ENCODE measurements around the gene GABBR2. TPM values are rescaled to one million over a fixed set of nuclear protein-coding genes. Genes with fewer than 3 reads are reported as not detected.
A peak's percentile ranks its signal among the peaks of the same experiment; 100 is the strongest.

Gene GABBR2
- total RNA-seq, 6 experiments from 2014 or later, result not detected

GRCh38 chr9:98559561-98559960 is 149.2 kb downstream of the GABBR2 start:
- TF ChIP-seq CTCF (IDR thresholded peaks at IDR 0.05), result no peak
- intact Hi-C loops (cut with DNase I), result no loop called here
- Histone ChIP-seq H3K9me3 (no peaks in the 10 kb centered on the region), H3K4me1 (peaks cover 0 to 9% (median 0%) of the 10 kb centered on the region in 4 donors), H3K27me3 (no peaks in the 10 kb centered on the region), H3K36me3 (no peaks in the 10 kb centered on the region), H3K27ac (no peak overlapping the region), H3K4me3 (no peak overlapping the region)
- ATAC-seq, result peak; percentile 60 to 78 (median 70)
- DNase-seq, result no peak

- no peaks in the 10 kb centered on the region for H3K27me3 ChIP-seq
- peaks cover 0 to 9% (median 0%) of the 10 kb centered on the region in 4 donors for H3K4me1 ChIP-seq
- no peak overlapping the region for H3K4me3 ChIP-seq
- ATAC-seq (peak in 2 of 4 donors; percentile 43 to 53), DNase-seq (no peak)
- no peaks in the 10 kb centered on the region for H3K36me3 ChIP-seq
- H3K9me3 ChIP-seq, result no peaks in the 10 kb centered on the region
- 43% methylated on average over 3 of the region's 3 CpGs for WGBS (ENCODE audit: insufficient coverage, low coverage, low lambda C conversion rate, missing lambda C conversion rate)
- no peak for TF ChIP-seq CTCF (IDR thresholded peaks at IDR 0.05)
- no peak for TF ChIP-seq POLR2A (IDR thresholded peaks at IDR 0.05)
- intact Hi-C loops (cut with DNase I), result no loop called here
- no peak overlapping the region for H3K27ac ChIP-seq
These were observed 150.2 kb downstream of the GABBR2 start for GRCh38 chr9:98558575-98558974.

DNA sequence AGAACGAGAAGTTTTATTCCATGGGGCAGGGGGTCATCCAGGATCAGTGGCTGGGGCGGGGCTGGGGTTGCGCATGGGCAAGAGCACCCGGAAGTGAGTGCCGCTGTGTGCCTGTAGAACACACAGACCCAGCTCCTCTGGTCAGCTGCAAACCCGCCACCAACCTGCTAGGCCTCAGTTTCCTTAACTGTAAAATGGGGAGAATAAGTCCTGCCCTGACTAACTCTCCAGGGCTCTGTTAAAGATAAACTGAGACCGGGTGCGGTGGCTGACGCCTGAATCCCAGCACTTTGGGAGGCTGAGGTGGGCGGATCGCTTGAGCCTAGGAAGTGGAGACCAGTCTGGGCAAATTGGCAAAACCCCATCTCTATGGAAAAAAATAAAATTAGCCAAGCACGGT is 152.2 kb downstream of the GABBR2 start:
- WGBS (ENCODE audit: insufficient coverage, low coverage, low lambda C conversion rate, missing lambda C conversion rate), result 74% methylated on average over 7 of the region's 12 CpGs
- H3K4me1 ChIP-seq, result peaks cover 0 to 9% (median 0%) of the 10 kb centered on the region in 4 donors
- no peak for ATAC-seq
- H3K27me3 ChIP-seq, result no peaks in the 10 kb centered on the region
- no peak overlapping the region for H3K27ac ChIP-seq
- intact Hi-C loops (cut with DNase I), result no loop called here
- H3K9me3 ChIP-seq, result no peaks in the 10 kb centered on the region
- H3K36me3 ChIP-seq, result no peaks in the 10 kb centered on the region
- TF ChIP-seq POLR2A (IDR thresholded peaks at IDR 0.05) (no peak), CTCF (IDR thresholded peaks at IDR 0.05) (no peak)
- H3K4me3 ChIP-seq, result no peak overlapping the region
- no peak for DNase-seq

GRCh38 chr9:98555651-98556465 is 152.9 kb downstream of the GABBR2 start:
- intact Hi-C loops (cut with DNase I), result no loop called here
- no peak for ATAC-seq
- no peaks in the 10 kb centered on the region for H3K9me3 ChIP-seq
- no peak for DNase-seq
- 69% methylated on average over 4 of the region's 10 CpGs for WGBS (ENCODE audit: insufficient coverage, low coverage, low lambda C conversion rate, missing lambda C conversion rate)
- no peak for TF ChIP-seq POLR2A (IDR thresholded peaks at IDR 0.05)
- no peak for TF ChIP-seq CTCF (IDR thresholded peaks at IDR 0.05)
- no peaks in the 10 kb centered on the region for H3K27me3 ChIP-seq
- no peak overlapping the region for H3K4me3 ChIP-seq
- H3K36me3 ChIP-seq, result no peaks in the 10 kb centered on the region
- H3K4me1 ChIP-seq, result peaks cover 0 to 9% (median 0%) of the 10 kb centered on the region in 4 donors
- H3K27ac ChIP-seq, result no peak overlapping the region

Measured in right lobe of liver (tissue), 6 donors.